C4-2B (cell line): ENCODE data around the gene TADA1.

Experiments used
- H3K27ac ChIP-seq: fragments of 450-650 bp; 2 replicates; pipeline ENCODE4 v1.5.1; 2017
- CTCF ChIP-seq: fragments of 450-650 bp; conservative IDR thresholded peaks from 2 replicates; pipeline ENCODE4 v1.5.1; 2017; ENCODE audit warnings: mild to moderate bottlenecking
- ZFX ChIP-seq: fragments of 450-650 bp; IDR thresholded peaks from 2 replicates; pipeline ENCODE4 v1.6.1; 2017

The TADA1 gene

GRCh38 chr1:166808952-166809351 lies 67.1 kb downstream of the TADA1 start:
- H3K27ac ChIP-seq, result no peak overlapping the region
- TF ChIP-seq CTCF, result no peak
- TF ChIP-seq ZFX, result no peak
